ENCODE measurements around the gene MICU1.
"Not testable (repeated sequence)": the region's sequence is repeated elsewhere in the genome, so short reads cannot be mapped to it uniquely, and the experiment has no call there.

Gene MICU1

GRCh38 chr10:72429931-72430330 lies 195.9 kb downstream of the MICU1 start:
- no peak for DNase-seq

GRCh38 chr10:72426986-72427385 lies 198.9 kb downstream of the MICU1 start:
- DNase-seq, result no peak

GRCh38 chr10:72425133-72425532 lies 200.7 kb downstream of the MICU1 start:
- no peak for DNase-seq

GRCh38 chr10:72424561-72424960 lies 201.3 kb downstream of the MICU1 start:
- DNase-seq, result no peak

DNA sequence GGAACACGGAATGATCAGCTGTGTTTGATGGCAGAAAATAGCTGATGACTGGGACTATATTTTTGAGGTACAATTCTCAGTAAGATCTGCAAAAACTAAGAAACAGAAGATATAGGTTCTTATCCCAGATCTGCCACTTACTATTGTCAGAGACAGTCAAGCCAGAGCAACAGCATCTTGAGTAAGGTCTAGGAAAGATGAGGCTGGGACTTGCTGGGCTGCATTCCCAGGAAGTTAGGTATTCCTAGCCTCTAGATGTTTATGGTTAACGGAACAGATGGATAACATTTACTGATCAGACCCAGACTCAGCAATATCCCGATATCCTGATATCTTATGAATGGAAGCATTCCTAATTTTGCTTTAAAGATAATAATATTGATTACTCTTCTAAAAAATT lies 202.5 kb downstream of the MICU1 start:
- DNase-seq, result no peak

DNA sequence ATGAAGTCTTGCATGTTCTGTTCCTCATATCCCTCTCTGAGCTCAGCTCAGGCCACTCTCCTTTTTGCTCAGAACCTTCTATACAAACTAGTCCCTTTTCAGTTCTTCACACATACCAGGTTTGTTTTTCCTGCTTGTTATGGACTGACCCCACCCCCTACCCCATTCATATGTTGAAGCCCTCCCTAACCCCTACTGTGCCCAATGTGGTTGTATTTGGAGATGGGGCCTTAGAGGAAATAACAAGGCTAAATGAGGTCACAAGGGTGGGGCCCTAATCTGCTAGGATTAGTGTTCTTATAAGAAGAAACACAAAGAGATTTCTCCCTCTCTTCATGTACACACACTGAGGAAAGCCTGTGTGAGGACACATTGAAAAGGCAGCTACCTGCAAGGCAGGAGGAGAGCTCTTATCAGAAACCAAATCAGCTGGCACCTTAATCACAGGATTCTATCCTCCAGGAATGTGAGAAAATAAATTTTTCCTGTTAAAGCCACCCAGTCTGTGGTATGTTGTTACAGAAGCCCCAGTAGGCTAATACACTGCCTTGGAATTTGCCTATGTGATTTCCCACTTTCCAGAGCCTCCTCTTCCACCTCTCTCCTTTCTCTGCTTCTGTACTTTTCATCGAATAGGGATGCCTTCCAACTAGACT lies 203.9 kb downstream of the MICU1 start:
- DNase-seq, result no peak

DNA sequence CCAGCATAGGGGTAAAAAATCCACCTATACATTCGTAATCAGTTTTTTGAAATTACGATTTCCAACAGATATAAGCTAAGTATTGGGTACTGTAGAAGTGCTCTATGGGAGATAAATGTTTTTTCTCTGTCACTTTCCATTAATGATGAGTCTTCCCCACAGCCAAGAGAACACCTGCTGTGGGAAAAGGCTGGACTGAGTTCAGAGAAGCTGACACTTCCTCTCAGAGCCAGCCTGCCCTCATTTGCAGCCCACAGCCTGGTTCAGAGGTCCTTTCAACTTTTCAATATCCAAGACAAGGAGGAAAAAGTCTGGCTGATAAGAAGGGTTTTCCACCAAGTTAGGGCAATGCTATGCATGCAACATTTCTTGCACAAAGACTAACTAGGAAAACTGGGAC lies 206.6 kb downstream of the MICU1 start:
- DNase-seq, result no peak

DNA sequence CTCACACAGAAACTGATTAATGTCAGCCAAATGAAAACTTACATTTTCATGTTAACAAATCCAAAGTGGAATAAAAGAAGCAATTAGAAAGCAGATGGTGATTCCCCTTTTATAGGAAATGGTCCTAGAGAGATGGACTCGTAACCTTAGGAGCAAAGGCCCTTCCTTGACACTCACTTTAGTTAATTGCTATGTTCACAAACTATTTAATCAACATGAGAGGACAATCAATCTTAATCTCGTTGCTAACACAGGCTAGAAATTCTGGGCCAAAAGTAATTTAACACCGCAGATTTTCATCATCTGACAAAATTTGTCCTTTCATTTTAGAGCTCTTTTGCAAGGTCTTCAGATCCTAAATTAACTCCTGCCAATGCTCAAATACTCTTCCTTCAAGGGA lies 207.2 kb downstream of the MICU1 start:
- no peak for DNase-seq

DNA sequence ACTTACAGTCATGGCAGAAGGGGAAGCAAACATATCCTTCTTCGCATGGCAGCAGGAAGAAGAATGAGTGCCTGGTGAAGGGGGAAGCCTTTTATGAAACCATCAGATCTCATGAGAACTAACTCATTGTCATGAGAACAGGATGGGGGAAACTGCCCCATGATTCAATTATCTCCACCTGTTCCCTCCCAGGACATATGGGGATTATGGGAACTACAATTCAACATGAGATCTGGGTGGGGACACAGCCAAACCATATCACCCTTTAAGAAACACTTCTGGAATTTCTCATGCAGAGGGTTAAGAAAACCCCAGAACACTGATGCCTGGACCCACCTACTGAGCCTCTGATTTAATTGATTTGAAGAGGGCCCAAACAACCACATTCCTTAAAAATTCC lies 207.9 kb downstream of the MICU1 start:
- no peak for DNase-seq

- DNase-seq, result no peak
Measured at GRCh38 chr10:72416661-72417060, 209.2 kb downstream of the MICU1 start.

DNA sequence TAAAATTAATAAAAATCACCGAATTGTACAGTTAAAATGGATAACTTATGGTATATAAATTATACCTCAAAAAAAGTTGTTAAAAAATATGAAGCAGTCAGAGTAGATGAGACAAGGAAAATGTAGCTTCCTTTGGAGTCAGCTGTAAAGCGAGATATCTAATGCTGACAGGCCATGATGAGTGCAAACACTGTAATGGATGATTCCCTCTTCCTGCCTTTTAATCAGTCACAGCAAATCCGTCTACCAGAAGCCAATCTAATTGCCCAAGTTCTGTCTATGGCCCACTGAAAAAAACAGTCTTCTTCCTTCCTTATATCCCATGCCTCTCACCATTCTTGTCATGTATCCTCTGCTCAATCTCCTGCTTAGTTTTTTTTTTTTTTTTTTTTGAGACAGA lies 211.2 kb downstream of the MICU1 start:
- DNase-seq, result no peak

DNA sequence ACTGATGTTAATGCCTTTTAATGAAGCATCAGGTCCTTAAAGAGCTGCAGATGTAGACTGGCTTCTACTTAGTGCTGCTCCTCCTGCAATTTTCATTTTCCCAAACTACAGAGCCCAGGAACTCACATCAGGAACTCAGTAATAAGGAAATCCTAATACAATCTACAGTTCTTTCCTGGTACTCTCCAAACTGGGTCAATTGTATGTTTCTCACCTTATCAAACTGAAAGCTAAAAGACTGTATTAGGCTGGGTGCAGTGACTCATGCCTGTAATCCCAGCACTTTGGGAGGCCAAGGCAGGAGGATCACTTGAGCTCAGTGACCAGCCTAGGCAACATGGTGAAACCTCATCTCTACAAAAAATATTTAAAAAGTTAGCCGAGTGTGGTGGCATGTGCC lies 216.7 kb downstream of the MICU1 start:
- DNase-seq, result no peak

DNA sequence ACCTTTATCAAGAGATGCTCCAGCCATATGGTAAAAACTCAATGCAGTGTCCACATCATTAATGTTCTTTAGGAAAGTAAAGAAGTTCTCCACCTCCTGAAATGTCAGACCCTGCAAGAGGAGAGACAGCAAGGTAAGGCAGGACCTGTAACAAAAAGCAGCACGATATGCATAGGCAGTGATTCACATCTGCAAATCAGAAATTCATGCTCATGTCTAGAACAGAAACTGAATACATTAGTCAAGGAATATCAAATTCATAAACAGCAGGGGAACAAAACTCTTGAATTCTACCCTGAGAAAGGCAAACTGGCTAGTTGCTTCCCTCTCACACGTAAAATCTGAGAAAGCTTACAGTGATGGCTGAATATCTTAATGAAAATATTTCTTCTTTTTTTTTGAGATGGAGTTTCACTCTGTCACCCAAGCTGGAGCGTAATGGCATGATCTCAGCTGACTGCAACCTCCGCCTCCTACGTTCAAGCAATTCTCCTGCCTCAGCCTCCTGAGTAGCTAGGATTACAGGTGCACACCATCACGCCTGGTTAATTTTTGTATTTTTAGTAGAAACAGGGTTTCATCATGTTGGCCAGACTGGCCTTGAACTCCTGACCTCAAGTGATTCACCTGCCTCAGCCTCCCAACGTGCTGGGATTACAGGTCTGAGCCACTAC lies 217.8 kb downstream of the MICU1 start:
- no peak for DNase-seq

DNA sequence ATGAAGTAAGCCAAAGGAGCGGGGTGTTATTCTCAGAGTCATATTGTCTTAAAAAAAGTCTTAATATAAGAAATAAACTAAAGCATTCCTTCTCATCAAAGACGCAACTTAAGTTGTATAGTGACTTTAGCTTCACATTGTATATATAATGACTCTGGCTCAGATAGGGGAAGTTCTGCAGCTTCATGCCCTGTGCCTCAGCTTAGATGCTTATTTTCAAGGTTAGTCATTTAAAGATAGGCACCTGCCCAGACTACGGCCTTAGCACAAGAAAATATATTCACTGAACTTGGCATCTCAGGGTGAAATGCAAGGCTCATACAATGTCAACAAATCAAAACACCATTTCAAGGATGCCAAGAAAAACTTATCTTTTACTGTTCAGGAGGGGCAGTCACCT lies 218.4 kb downstream of the MICU1 start:
- no peak for DNase-seq

DNA sequence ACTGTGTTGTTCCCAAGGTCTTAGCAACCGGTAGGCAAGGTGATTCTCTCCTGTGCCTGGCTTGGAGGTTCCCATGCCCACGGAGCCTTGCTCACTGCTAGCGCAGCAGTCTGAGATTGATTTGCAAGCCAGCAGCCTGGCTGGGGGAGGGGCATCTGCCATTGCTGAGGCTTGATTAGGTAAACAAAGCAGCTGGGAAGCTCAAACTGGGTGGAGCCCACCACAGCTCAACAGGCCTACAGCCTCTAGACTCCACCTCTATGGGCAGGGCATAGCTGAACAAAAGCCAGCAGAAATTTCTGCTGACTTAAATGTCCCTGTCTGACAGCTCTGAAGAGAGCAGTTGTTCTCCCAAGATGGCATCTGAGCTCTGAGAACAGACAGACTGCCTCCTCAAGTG lies 230.3 kb downstream of the MICU1 start:
- DNase-seq, result peak; percentile 50

DNA sequence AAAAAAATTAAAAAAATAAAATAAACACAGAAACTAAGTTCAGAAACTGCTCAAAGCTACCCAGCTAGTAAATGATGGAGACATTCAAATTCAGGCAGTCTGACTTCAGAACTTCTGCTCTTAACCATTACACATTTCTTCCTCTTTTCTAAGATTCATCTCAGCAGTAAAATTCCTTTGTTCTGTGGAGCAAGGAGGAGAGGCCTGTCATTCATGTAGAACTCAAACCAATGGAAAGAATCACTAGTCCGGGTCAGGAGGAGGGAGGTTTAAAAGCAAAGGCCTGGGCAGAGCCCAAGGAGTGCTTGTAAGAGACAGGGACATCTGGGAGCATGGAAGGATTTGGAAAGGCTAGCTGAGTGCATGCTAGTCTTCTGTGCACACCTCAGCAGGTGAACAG lies 233.3 kb downstream of the MICU1 start:
- no peak for DNase-seq

GRCh38 chr10:72390764-72391163 lies 235.1 kb downstream of the MICU1 start:
- peak; percentile 89 for DNase-seq

DNA sequence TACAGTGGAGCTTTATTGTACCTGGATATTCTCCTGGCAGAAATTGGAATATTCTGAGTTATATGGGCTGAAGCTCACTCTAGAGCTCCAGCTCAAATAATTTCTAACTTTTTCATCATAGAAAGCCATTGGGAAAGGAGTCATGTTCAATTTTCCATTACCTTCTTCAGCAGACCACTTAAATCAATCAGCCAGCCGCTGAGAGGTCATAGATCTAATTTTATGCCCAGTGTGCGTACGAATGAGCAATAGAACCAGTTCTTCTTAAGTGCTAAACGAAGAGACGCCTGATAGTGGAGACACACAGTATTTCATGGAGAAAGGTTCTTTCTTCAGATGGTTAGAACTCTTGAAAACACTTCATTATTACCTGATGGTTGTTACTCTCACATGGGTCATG lies 236.2 kb downstream of the MICU1 start:
- DNase-seq, result no peak

- DNase-seq, result no peak
Measured at GRCh38 chr10:72389014-72389413, 236.9 kb downstream of the MICU1 start.

DNA sequence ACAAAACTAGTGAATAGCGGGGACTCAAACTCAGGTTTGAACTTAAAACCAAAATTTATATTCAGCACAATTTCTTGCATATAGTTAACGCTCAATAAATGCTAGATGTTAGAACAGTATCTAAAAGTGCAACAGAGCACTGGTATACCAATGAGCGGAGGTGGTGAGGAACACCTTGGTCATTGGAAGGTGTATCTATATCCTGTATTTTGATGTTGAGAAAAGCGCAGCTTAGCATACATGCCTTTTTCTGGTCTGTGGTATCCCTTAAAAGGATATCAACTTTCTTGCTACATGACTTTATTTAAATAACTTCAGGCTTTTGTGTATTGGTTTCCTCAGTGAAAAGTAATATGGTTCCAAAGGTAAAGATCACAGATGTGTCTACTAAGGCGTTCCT lies 237.8 kb downstream of the MICU1 start:
- DNase-seq, result no peak

GRCh38 chr10:72386916-72387586 lies 238.8 kb downstream of the MICU1 start:
- DNase-seq, result no peak

DNA sequence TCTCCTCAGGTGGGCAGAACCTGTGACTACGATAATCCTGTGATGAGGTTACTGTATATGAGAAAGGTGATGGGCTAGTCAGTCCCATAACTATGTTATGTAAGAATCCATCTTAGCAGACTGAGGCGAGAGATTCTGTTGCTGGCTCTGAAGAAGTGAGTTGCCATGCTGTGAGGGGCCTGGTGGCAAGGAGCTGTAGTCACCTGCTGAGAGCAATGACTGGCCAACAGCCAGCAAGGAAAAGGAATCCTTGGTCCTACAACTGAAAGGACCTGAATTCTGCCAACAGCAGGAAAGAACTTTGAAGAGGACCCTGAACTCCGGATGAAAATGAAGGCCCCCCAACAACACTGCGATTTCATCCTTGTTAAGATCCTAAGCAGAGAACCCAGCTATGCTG lies 240.2 kb downstream of the MICU1 start:
- DNase-seq, result no peak

DNA sequence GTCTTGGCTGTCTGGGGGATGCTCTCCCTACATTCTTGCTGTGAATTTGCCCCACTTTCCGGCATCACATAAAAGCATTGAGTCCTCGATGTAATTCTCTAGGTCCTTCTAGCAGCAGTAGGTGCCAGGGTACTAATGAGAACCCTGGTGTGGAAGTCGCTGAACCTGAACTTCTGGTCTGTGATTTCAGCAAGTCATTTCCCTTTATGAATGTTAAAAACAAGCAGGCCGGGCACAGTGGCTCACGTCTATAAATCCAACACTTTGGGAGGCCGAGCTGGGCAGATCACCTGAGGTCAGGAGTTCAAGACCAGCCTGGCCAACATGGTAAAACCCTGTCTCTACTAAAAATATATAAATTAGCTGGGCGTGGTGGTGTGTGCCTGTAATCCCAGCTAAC lies 240.9 kb downstream of the MICU1 start:
- not testable (repeated sequence) for DNase-seq

GRCh38 chr10:72379776-72380175 lies 246.1 kb downstream of the MICU1 start:
- DNase-seq, result no peak

DNA sequence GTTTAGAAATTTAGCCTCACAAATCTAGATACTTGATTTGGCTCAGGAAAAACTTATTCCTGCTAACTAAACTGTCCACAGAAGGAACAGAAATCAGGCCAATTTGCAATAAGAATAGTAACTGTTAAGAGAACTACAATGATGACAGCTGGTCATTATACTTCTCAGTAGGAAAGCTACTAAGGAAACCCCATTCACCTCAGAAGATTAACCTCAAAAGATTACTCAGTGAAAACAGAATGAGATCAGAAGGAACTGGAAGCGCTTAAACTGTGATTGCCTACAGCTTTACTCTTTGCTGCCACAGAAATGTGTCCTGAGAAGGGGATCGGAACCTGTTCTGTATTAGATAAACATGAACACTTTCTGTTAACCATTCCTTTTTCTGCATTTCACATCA lies 246.8 kb downstream of the MICU1 start:
- DNase-seq, result no peak

All from hematopoietic multipotent progenitor cell treated with erythropoietin and hydrocortisone succinate and interleukin-3 and kit ligand, for 8 days (in vitro differentiated cells).